Adipose tissue (tissue), 3 donors: ENCODE data around the gene LIPC. TPM values are rescaled to one million over a fixed set of nuclear protein-coding genes. Genes with fewer than 3 reads are reported as not detected.

Source experiments
- H3K27ac ChIP-seq: one replicate; pipeline ENCODE4 v1.5.1; 2013; ENCODE audit warnings: low read depth, low read length
- WGBS, 3 donors: extraction: QIAGEN DNeasy Blood & Tissue Kit; methylation state at CpG; one replicate each; pipeline ENCODE4 v1.1.7; 2013; 5-methylcytosine and 5-hydroxymethylcytosine counted together
- polyA plus RNA-seq, 3 donors: library from polyadenylated mRNA; stranded (reverse); fragments of 200-250 nt; gene quantifications; one replicate each; pipeline ENCODE4 v1.2.3, GENCODE V29; 2013
- donor health status: healthy with polysubstance abuse.
- donor health status: Bipolar disorder and iron deficiency.
- donor health status: healthy.

LIPC gene
- polyA plus RNA-seq, 3 donors: 0.28 to 0.56 (median 0.40) TPM

DNA sequence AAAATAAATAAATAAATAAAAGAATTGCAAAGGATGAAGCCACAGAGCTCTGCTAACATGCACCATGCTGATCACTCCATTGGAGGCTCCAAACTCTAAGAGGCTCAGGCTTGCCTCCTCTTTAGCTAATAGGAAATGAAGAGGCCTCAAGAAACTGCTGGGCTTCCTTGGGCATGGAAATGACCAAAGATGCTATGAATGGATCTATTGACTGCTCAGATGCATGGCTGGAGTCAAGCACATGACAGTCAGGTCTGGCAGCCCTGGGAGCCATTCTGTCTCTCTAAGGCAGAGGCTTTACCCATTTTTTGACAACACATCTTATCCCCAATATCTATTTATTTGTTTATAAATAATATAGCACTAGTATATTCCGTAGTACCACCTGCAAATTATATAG lies 5.3 kb upstream of the LIPC start:
- no peak overlapping the region for H3K27ac ChIP-seq
- WGBS, 3 donors: 95 to 100% (median 100%) methylated on average over 1 of the region's 1 CpG

GRCh38 chr15:58427987-58428386 lies 3.8 kb upstream of the LIPC start:
- no peak overlapping the region for H3K27ac ChIP-seq

DNA sequence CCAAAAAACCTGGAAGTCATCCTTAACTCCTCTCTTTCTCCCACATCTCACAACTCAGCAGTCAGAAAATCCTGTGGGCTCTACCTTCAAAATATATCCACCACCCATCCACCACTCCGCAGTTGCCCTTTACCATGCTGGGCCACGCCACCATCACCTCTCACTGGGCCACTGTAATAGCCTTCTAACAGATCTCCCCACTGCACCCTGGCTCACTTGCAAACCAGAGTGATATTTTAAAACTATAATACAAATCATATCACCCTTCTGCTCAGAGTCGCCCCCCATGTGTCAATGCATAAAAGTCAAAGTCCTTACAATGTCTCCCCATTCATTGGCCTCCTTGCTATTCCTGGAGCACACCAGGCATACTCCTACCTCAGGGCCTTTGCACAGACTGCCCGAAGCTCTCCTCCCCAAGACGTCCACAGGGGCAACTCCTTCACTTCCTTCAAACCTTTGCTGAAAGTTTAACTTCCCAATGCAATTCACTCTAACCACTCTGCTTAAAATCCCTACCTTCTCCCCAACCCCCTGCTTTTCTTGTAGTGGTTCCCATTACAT lies 1.5 kb upstream of the LIPC start:
- 95 to 96% (median 95%) methylated on average over 5 of the region's 5 CpGs for WGBS, 3 donors
- H3K27ac ChIP-seq: no peak overlapping the region

- 43 to 67% (median 57%) methylated on average over 7 of the region's 7 CpGs for WGBS, 3 donors
- no peak overlapping the region for H3K27ac ChIP-seq
Measured at GRCh38 chr15:58432401-58432800, 610 bp downstream of the LIPC start.

- 66 to 84% (median 67%) methylated on average over 4 of the region's 4 CpGs for WGBS, 3 donors
- H3K27ac ChIP-seq: no peak overlapping the region
Measured at GRCh38 chr15:58433597-58434333, 2.0 kb downstream of the LIPC start.

DNA sequence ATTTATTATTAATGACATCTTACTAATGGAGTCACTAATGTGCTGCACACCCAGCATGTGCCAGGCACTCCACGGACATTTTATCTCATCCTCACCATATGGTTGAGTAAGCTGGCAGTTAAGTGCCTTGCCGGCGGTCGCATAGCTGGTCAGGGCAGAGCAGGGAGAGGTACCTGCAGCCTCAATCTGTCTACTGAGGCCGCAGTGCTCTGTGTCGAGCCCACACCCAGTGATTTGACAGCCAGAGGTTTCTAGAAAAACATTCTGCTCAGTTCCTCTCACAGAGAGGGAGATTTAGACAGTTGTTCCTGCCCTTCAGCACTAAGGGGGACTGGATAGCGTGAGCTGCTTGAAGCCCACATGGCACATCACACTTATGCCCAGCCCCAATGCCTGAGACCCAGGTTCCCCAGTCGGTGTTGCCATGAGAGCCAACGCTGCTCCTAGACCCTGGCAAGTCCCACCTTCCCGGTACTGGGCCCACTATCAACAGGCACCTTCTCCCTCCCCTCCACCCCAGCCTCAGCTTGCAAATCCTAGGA lies 2.6 kb downstream of the LIPC start:
- WGBS, 3 donors: 86 to 93% (median 92%) methylated on average over 10 of the region's 10 CpGs
- H3K27ac ChIP-seq: no peak overlapping the region

GRCh38 chr15:58436552-58436951 lies 4.8 kb downstream of the LIPC start:
- 85 to 98% (median 94%) methylated on average over 4 of the region's 4 CpGs for WGBS, 3 donors

GRCh38 chr15:58437531-58438105 lies 5.8 kb downstream of the LIPC start:
- WGBS, 3 donors: 93 to 99% (median 98%) methylated on average over 9 of the region's 9 CpGs
- H3K27ac ChIP-seq: no peak overlapping the region

More at GRCh38 chr15:58436552-58436951, 4.8 kb downstream of the LIPC start:
- no peak overlapping the region for H3K27ac ChIP-seq

GRCh38 chr15:58438111-58438510 lies 6.3 kb downstream of the LIPC start:
- 95 to 96% (median 96%) methylated on average over 9 of the region's 9 CpGs for WGBS, 3 donors
- no peak overlapping the region for H3K27ac ChIP-seq

GRCh38 chr15:58438956-58439355 lies 7.2 kb downstream of the LIPC start:
- WGBS, 3 donors: 74 to 80% (median 78%) methylated on average over 7 of the region's 7 CpGs
- H3K27ac ChIP-seq: no peak overlapping the region

DNA sequence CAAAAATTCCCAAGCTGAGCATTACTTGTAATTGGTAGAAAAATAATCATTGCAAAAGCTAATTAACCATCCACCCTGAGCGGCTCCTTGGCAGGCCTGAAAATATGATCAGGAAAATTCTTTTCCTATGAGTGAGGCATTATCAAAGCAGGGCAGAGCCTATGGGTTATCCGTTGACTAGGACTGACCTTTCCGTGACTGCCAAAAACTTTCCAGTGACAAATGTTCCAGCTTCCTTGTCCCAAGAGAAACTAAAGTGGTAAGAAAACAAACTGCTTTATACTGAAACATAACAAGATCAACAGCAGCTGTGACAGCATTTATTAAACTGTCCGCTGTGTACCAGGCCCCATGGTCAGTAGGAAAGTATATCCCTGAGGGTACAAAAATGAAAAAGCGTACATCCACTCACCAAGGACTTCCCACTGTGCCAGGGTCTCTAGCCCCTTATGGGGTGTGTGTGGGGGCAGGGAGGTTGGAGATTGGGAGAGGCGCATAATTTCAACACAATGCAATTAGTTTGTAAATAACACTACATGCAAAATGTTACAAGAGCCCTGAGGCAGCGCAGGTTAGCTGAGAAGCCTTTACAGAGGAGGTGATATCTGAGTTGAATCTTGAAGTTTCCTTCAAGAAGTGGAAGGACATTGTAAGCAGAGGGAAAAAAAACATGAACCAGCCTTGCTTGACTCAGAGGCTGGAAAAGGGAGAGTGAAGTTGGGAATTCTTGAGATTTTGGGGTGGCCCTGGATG lies 8.5 kb downstream of the LIPC start:
- 42 to 66% (median 57%) methylated on average over 7 of the region's 7 CpGs for WGBS, 3 donors
- H3K27ac ChIP-seq: peak overlapping the region; percentile 65

- peak overlapping the region; percentile 65 for H3K27ac ChIP-seq
- 12 to 89% (median 88%) methylated on average over 1 of the region's 1 CpG for WGBS, 3 donors
Measured at GRCh38 chr15:58440922-58441321, 9.1 kb downstream of the LIPC start.

GRCh38 chr15:58441376-58442070 lies 9.7 kb downstream of the LIPC start:
- no peak overlapping the region for H3K27ac ChIP-seq
- WGBS, 3 donors: 76 to 89% (median 83%) methylated on average over 9 of the region's 9 CpGs

GRCh38 chr15:58442122-58442521 lies 10.3 kb downstream of the LIPC start:
- 61 to 72% (median 68%) methylated on average over 4 of the region's 4 CpGs for WGBS, 3 donors
- H3K27ac ChIP-seq: no peak overlapping the region

GRCh38 chr15:58443308-58443707 lies 11.5 kb downstream of the LIPC start:
- WGBS, 3 donors: 91 to 97% (median 93%) methylated on average over 4 of the region's 4 CpGs
- no peak overlapping the region for H3K27ac ChIP-seq

DNA sequence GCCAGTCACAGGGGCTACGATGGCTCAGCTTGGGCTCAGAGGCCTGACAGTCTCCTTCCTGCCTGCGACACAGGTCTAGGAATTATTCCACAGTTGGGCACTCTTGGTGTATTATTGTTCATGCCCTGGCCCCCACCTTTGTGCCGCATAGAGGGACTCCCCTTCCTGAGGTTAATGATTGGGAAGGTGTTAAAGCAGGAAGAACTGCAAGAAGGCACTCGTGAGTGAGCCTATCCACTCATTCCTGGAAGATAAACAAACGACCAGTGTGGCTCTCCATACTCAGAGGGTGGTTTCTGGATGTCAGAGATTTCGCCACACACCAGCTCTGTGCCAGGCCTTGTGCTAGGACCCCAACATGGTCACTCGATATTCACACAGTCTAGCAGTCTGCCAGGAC lies 12.3 kb downstream of the LIPC start:
- H3K27ac ChIP-seq: no peak overlapping the region
- 69 to 74% (median 70%) methylated on average over 7 of the region's 7 CpGs for WGBS, 3 donors

DNA sequence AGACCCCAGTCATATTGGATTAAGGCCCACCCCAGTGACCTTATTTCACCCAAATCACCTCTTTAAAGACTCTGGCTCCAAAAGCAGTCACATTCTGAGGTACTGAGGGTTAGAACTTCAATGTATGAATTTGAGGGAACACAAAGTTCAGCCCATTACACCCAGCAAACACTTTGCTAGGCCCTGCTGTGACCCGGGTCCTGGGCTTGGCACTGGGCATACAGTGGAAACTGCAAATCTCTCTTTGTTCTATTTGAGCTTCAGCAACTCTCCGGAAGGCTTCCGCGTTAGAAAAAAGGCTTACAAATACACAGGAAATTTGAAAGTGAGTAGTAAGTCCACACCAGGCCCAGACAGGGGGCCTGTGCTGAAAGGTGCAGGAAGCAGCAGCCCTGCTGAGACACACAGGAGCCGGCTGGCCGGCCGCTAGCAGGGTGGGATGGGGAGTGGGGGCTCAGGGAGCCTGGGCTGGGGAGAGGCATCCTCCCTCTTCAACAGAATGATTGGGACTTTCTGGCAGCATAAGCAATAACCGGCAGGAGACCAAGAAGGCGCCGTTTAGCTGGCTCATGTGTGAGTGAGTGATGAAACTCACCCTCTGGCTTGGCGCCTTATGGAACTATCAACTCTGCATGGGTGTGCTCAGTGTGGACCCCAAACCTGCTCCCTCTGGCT lies 13.0 kb downstream of the LIPC start:
- WGBS, 3 donors: 60 to 86% (median 70%) methylated on average over 11 of the region's 11 CpGs
- H3K27ac ChIP-seq: no peak overlapping the region

GRCh38 chr15:58445865-58446264 lies 14.1 kb downstream of the LIPC start:
- WGBS, 3 donors: 84 to 90% (median 87%) methylated on average over 6 of the region's 6 CpGs

More at GRCh38 chr15:58445865-58446264, 14.1 kb downstream of the LIPC start:
- H3K27ac ChIP-seq: no peak overlapping the region
